Spleen (tissue), 11 donors: ENCODE measurements around the gene FGGY. TPM values are rescaled to one million over a fixed set of nuclear protein-coding genes. Genes with fewer than 3 reads are reported as not detected.

Experiments
- DNase-seq: peaks from one replicate; pipeline ENCODE4 v3.0.0-alpha.2; 2020
- H3K27ac ChIP-seq, 8 donors: fragments of 200-600 bp; sonication (generic) in 7 of 8; 1 replicate in 4 of 8; 2 replicates in 4 of 8; pipeline versions ENCODE4 v1.5.0 to v1.8.0; 2016 to 2021; ENCODE audit warnings: inconsistent platforms in 4 of 8, mild to moderate bottlenecking in 4 of 8, moderate library complexity in 1 of 8
- H3K27me3 ChIP-seq, 7 donors: fragments of 200-600 bp; sonication (generic) in 6 of 7; replicated peaks in 1 of 7; 1 replicate in 4 of 7; 2 replicates in 3 of 7; pipeline versions ENCODE4 v1.5.0 to v1.8.0; 2016 to 2021; ENCODE audit warnings: inconsistent platforms in 3 of 7, mild to moderate bottlenecking in 1 of 7
- H3K36me3 ChIP-seq, 6 donors: fragments of 200-600 bp; sonication (generic) in 5 of 6; 1 replicate in 4 of 6; 2 replicates in 2 of 6; pipeline versions ENCODE4 v1.5.0 to v1.8.0; 2016 to 2021; ENCODE audit warnings: inconsistent platforms in 2 of 6
- H3K4me1 ChIP-seq, 6 donors: fragments of 200-600 bp; sonication (generic) in 5 of 6; 1 replicate in 3 of 6; 2 replicates in 3 of 6; pipeline versions ENCODE4 v1.5.0 to v1.8.0; 2016 to 2021; ENCODE audit warnings: inconsistent platforms in 3 of 6
- H3K4me3 ChIP-seq, 8 donors: fragments of 200-600 bp; sonication (generic) in 7 of 8; 1 replicate in 4 of 8; 2 replicates in 4 of 8; pipeline versions ENCODE4 v1.5.0 to v1.8.0; 2016 to 2021; ENCODE audit warnings: inconsistent platforms in 4 of 8, mild to moderate bottlenecking in 4 of 8, moderate library complexity in 2 of 8
- H3K9me3 ChIP-seq, 8 donors: fragments of 200-600 bp; sonication (generic) in 7 of 8; 1 replicate in 4 of 8; 2 replicates in 4 of 8; pipeline versions ENCODE4 v1.5.0 to v1.8.0; 2016 to 2021; ENCODE audit warnings: inconsistent platforms in 4 of 8
- CTCF ChIP-seq, 11 experiments: fragments of 200-600 bp in 7 of 11; fragments of 450-650 bp in 4 of 11; sonication (generic) in 4 of 11; IDR thresholded peaks in 8 of 11; conservative IDR thresholded peaks in 3 of 11; 1 replicate in 7 of 11; 2 replicates in 4 of 11; pipeline versions ENCODE4 v1.4.0 to v1.8.0; 2016 to 2021; ENCODE audit warnings: antibody characterized with exemption in 11 of 11, inconsistent platforms in 4 of 11, mild to moderate bottlenecking in 1 of 11
- POLR2A ChIP-seq, 3 donors: fragments of 450-650 bp; IDR thresholded peaks; one replicate each; pipeline ENCODE4 v1.5.1; 2017; ENCODE audit warnings: antibody characterized with exemption in 3 of 3, mild to moderate bottlenecking in 1 of 3
- POLR2AphosphoS5 ChIP-seq, 3 donors: sonication (generic); formaldehyde crosslinking; IDR thresholded peaks; one replicate each; pipeline ENCODE4 v1.5.1; 2017; ENCODE audit warnings: antibody characterized with exemption in 3 of 3
- WGBS, 5 donors: extraction: QIAGEN DNeasy Blood & Tissue Kit in 3 of 5; methylation state at CpG; one replicate each; pipeline versions ENCODE4 v1.1.5 to v1.1.7; 2013 to 2018; 5-methylcytosine and 5-hydroxymethylcytosine counted together
- intact Hi-C: fragments of 100-400 bp; cut with DNase I; formaldehyde crosslinking; loops from one replicate; pipeline ENCODE4 v1.15.0; 2023; ENCODE audit warnings: low total_unique reads
- polyA plus RNA-seq, 3 donors: library from polyadenylated mRNA; stranded (reverse); fragments of 200-250 nt; gene quantifications; one replicate each; pipeline ENCODE4 v1.2.1, GENCODE V29; 2013
- total RNA-seq, 7 donors: library from RNA; depleted of rRNA in 3 of 7; stranded (reverse); fragments of >200 nt in 3 of 7; fragmentation: NEBNext Ultra II Directional in 4 of 7; extraction: Animal tissue kit (Norgen Biotek cat#: 25700) in 4 of 7; gene quantifications; one replicate each; pipeline versions ENCODE4 v1.1.0 to v1.2.1, GENCODE V29; 2016 to 2021
- donor health status: healthy with polysubstance abuse.
- donor health status: DM: no; HTN: no; CAD: no; lungs with moderate emphysema.
- donor health status: DM: no; HTN: no; CAD: no.
- donor health status: Bipolar disorder and iron deficiency.
- donor health status: healthy.
- donor health status: DM: no; HTN: no; CAD: no.
- donor health status: DM: yes; HTN: yes; CAD: no.

Gene FGGY
- total and polyA plus RNA-seq, 10 donors = 1.7 to 27.8 (median 13.2) TPM

- Histone ChIP-seq H3K4me1 (peaks cover 0 to 12% (median 9%) of the 10 kb centered on the region in 6 donors), H3K27me3 (no peaks in the 10 kb centered on the region), H3K9me3 (no peaks in the 10 kb centered on the region), H3K36me3 (no peaks in the 10 kb centered on the region), H3K4me3 (no peak overlapping the region), H3K27ac (no peak overlapping the region)
- TF ChIP-seq POLR2A (IDR thresholded peaks at IDR 0.05) (no peak), CTCF (IDR thresholded peaks at IDR 0.05 in 8 of 11, conservative IDR thresholded peaks at IDR 0.05 in 3 of 11) (no peak), POLR2AphosphoS5 (IDR thresholded peaks at IDR 0.05) (no peak)
- no peak for DNase-seq
- intact Hi-C loops = no loop called here
- 77 to 96% (median 92%) methylated on average over 6 of the region's 6 CpGs for WGBS, 5 donors
These were observed 121.7 kb downstream of the FGGY start for GRCh38 chr1:59418363-59419144.

GRCh38 chr1:59419361-59420140, 122.7 kb downstream of the FGGY start:
- 87 to 95% (median 93%) methylated on average over 6 of the region's 6 CpGs for WGBS, 5 donors
- no peaks in the 10 kb centered on the region for H3K36me3 ChIP-seq
- no peaks in the 10 kb centered on the region for H3K27me3 ChIP-seq
- intact Hi-C loops = no loop called here
- no peak overlapping the region for H3K4me3 ChIP-seq
- DNase-seq = no peak
- no peaks in the 10 kb centered on the region for H3K9me3 ChIP-seq
- H3K4me1 ChIP-seq = peaks cover 0 to 12% (median 9%) of the 10 kb centered on the region in 6 donors
- H3K27ac ChIP-seq = no peak overlapping the region
- TF ChIP-seq POLR2AphosphoS5 (IDR thresholded peaks at IDR 0.05) (no peak), POLR2A (IDR thresholded peaks at IDR 0.05) (no peak), CTCF (IDR thresholded peaks at IDR 0.05 in 8 of 11, conservative IDR thresholded peaks at IDR 0.05 in 3 of 11) (no peak)

- Histone ChIP-seq H3K36me3 (no peaks in the 10 kb centered on the region), H3K27me3 (no peaks in the 10 kb centered on the region), H3K9me3 (no peaks in the 10 kb centered on the region), H3K4me1 (peaks cover 0 to 12% (median 9%) of the 10 kb centered on the region in 6 donors), H3K4me3 (no peak overlapping the region), H3K27ac (no peak overlapping the region)
- WGBS, 5 donors = 31 to 68% (median 53%) methylated on average over 1 of the region's 1 CpG
- intact Hi-C loops = no loop called here
- DNase-seq = no peak
- no peak for TF ChIP-seq CTCF (IDR thresholded peaks at IDR 0.05 in 8 of 11, conservative IDR thresholded peaks at IDR 0.05 in 3 of 11)
- TF ChIP-seq POLR2A (IDR thresholded peaks at IDR 0.05) = no peak
- TF ChIP-seq POLR2AphosphoS5 (IDR thresholded peaks at IDR 0.05) = no peak
These were observed 124.5 kb downstream of the FGGY start for GRCh38 chr1:59421232-59421920.
